ENCODE results near the gene SERPINA3. TPM values are rescaled to one million over a fixed set of nuclear protein-coding genes. Genes with fewer than 3 reads are reported as not detected.

Gene SERPINA3
- total and polyA plus RNA-seq, 2 of the 8 experiments (the other 6 are each of a cell fraction or from before 2014, with no cell fraction given), result not detected

GRCh38 chr14:94638339-94638738, 26.1 kb downstream of the SERPINA3 start:
- CTCF ChIA-PET (ENCODE audit: partially characterized antibody), result interaction anchor here (0.9 to 3.1 kb wide), 8 partner anchors 9 to 205 kb away, joined by 3 to 8 read pairs (median 4); no protein-coding TSS in a partner anchor
- TF ChIP-seq PHF8 (conservative IDR thresholded peaks at IDR 0.05; ENCODE audit: low read depth, low read length) (no peak), SRF (IDR thresholded peaks at IDR 0.05; ENCODE audit: low read depth, low read length) (no peak), SUZ12 (IDR thresholded peaks at IDR 0.05; ENCODE audit: low read length) (no peak), NANOG (IDR thresholded peaks at IDR 0.05; ENCODE audit: insufficient read depth, low read depth, low read length, poor library complexity, severe bottlenecking) (no peak), SAP30 (IDR thresholded peaks at IDR 0.05; ENCODE audit: insufficient read depth, insufficient replicate concordance, low read length) (no peak), RFX5 (IDR thresholded peaks at IDR 0.05; ENCODE audit: borderline replicate concordance, low read depth, low read length) (no peak)
- TF ChIP-seq, protein P1, sequence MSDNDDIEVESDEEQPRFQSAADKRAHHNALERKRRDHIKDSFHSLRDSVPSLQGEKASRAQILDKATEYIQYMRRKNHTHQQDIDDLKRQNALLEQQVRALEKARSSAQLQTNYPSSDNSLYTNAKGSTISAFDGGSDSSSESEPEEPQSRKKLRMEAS (IDR thresholded peaks at IDR 0.05), result no peak
- TF ChIP-seq, protein P2, sequence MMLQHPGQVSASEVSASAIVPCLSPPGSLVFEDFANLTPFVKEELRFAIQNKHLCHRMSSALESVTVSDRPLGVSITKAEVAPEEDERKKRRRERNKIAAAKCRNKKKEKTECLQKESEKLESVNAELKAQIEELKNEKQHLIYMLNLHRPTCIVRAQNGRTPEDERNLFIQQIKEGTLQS (IDR thresholded peaks at IDR 0.05; ENCODE audit: insufficient read depth, low read depth, low read length), result no peak
- TF ChIP-seq, protein P3, sequence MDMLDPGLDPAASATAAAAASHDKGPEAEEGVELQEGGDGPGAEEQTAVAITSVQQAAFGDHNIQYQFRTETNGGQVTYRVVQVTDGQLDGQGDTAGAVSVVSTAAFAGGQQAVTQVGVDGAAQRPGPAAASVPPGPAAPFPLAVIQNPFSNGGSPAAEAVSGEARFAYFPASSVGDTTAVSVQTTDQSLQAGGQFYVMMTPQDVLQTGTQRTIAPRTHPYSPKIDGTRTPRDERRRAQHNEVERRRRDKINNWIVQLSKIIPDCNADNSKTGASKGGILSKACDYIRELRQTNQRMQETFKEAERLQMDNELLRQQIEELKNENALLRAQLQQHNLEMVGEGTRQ (IDR thresholded peaks at IDR 0.05; ENCODE audit: low read length), result no peak
- DNase-seq (ENCODE audit: low read depth in 1 of 2, low spot score in 2 of 2) (no peak), FAIRE-seq (no peak)
- Histone ChIP-seq H2BK12ac (ENCODE audit: low read depth, low read length) (no peak overlapping the region), H3K23me2 (ENCODE audit: low read depth, low read length) (no peaks in the 10 kb centered on the region), H4K20me1 (replicated peaks in 1 of 2; ENCODE audit: control insufficient read depth in 1 of 2, insufficient read depth in 2 of 2, low read length in 2 of 2) (no peaks in the 10 kb centered on the region), H3K56ac (replicated peaks; ENCODE audit: insufficient read length, low read depth, low read length) (no peak overlapping the region), H3K4ac (replicated peaks; ENCODE audit: insufficient read length, low read depth, low read length) (no peak overlapping the region), H3K9ac (replicated peaks in 1 of 4; ENCODE audit: extremely low read depth in 1 of 4, low read depth in 3 of 4, low read length in 3 of 4) (no peak overlapping the region), H2BK120ac (replicated peaks; ENCODE audit: low read depth, low read length) (no peak overlapping the region), H2BK5ac (ENCODE audit: low read depth, low read length) (no peak overlapping the region), H3K79me1 (ENCODE audit: low read depth, low read length) (no peaks in the 10 kb centered on the region), H2AFZ (ENCODE audit: low read length) (peak overlapping the region; percentile 39; the same call in 1 of the 2 replicates), H2BK15ac (ENCODE audit: low read length) (no peak overlapping the region), H3K14ac (ENCODE audit: insufficient read length) (no peak overlapping the region), H3K4me1 (replicated peaks in 1 of 4; ENCODE audit: control insufficient read depth in 3 of 4, insufficient read depth in 4 of 4, low read length in 3 of 4) (no peaks in the 10 kb centered on the region), H3K79me2 (ENCODE audit: control insufficient read depth in 1 of 2, insufficient read depth in 2 of 2, low read length in 2 of 2) (no peaks in the 10 kb centered on the region), H4K8ac (ENCODE audit: extremely low read depth, insufficient read depth, low read length) (no peak overlapping the region), H3K4me2 (ENCODE audit: insufficient read depth in 1 of 2, low read depth in 2 of 2, low read length in 2 of 2) (no peak overlapping the region), H3K18ac (ENCODE audit: extremely low read depth, low read length) (peak overlapping the region; percentile 22; the same call in 1 of the 2 replicates), H2AK5ac (ENCODE audit: low read depth, low read length) (no peak overlapping the region), H3K27ac (ENCODE audit: low read depth, low read length) (no peak overlapping the region; the same call in 1 of the 2 replicates), H2BK20ac (ENCODE audit: low read length) (no peak overlapping the region), H4K91ac (replicated peaks; ENCODE audit: insufficient read length, low read length) (peak overlapping the region; percentile 15), H3K36me3 (ENCODE audit: control insufficient read depth in 2 of 4, insufficient read depth in 4 of 4, low read length in 3 of 4) (no peaks in the 10 kb centered on the region), H3K9me3 (ENCODE audit: insufficient read depth in 2 of 2, low read depth in 1 of 2, low read length in 1 of 2) (no peaks in the 10 kb centered on the region), H3K23ac (ENCODE audit: insufficient read length) (no peak overlapping the region), H4K5ac (ENCODE audit: insufficient read length, low read depth, low read length) (no peak overlapping the region), H3K27me3 (replicated peaks in 1 of 4; ENCODE audit: control insufficient read depth in 3 of 4, extremely low read depth in 1 of 4, insufficient read depth in 3 of 4, low read length in 3 of 4) (no peaks in the 10 kb centered on the region), H3K4me3 (ENCODE audit: extremely low read depth in 1 of 4, insufficient read depth in 2 of 4, low read depth in 3 of 4, low read length in 4 of 4) (no peak overlapping the region)
- POLR2A ChIA-PET (ENCODE audit: partially characterized antibody), result interaction anchor here (0.6 kb wide), 1 partner anchor 295 kb away, joined by 3 read pairs; no protein-coding TSS in a partner anchor
- 86% methylated on average over 2 of the region's 2 CpGs; no CpG with 5 or more reads in 1 of the 2 experiments for WGBS, 2 experiments (ENCODE audit: extremely low coverage in 1 of 2, insufficient coverage in 1 of 2, insufficient read length in 1 of 2, insufficient replicate concordance in 2 of 2, low coverage in 1 of 2, low lambda C conversion rate in 2 of 2, missing lambda C conversion rate in 1 of 2)
